22Rv1 (cell line): ENCODE results near the gene IGLL1.

Experiments
- H3K27ac ChIP-seq: fragments of 450-650 bp; 2 replicates; pipeline ENCODE4 v1.5.1; 2017
- ZFX ChIP-seq: fragments of 450-650 bp; IDR thresholded peaks from 2 replicates; pipeline ENCODE4 v1.6.1; 2017; ENCODE audit warnings: antibody characterized with exemption, borderline replicate concordance
- TF ChIP-seq, protein P1 (sequence below): fragments of 450-650 bp; IDR thresholded peaks from 2 replicates; pipeline ENCODE4 v1.5.1; 2017; ENCODE audit warnings: mild to moderate bottlenecking

IGLL1 gene

DNA sequence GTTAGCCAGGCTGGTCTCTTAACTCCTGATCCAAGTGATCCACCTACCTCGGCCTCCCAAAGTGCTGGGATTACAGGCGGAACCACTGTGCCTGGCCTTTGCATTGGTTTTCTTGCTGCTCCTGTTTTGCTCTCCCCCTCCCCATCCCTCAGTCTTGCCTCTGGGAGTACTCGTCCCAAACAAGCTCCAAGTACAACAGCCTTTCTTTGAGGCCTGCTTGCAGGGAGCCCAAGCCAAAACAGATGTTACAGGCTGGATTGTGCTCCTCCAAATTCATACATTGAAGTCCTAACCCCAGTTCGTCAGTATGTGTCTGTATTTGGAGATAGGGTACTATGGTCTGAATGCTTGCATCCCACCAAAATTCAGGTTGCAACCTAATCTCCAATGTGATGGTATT lies 8.6 kb downstream of the IGLL1 start:
- no peak for TF ChIP-seq ZFX
- TF ChIP-seq, protein P1, sequence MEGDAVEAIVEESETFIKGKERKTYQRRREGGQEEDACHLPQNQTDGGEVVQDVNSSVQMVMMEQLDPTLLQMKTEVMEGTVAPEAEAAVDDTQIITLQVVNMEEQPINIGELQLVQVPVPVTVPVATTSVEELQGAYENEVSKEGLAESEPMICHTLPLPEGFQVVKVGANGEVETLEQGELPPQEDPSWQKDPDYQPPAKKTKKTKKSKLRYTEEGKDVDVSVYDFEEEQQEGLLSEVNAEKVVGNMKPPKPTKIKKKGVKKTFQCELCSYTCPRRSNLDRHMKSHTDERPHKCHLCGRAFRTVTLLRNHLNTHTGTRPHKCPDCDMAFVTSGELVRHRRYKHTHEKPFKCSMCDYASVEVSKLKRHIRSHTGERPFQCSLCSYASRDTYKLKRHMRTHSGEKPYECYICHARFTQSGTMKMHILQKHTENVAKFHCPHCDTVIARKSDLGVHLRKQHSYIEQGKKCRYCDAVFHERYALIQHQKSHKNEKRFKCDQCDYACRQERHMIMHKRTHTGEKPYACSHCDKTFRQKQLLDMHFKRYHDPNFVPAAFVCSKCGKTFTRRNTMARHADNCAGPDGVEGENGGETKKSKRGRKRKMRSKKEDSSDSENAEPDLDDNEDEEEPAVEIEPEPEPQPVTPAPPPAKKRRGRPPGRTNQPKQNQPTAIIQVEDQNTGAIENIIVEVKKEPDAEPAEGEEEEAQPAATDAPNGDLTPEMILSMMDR: no peak
- no peak overlapping the region for H3K27ac ChIP-seq

DNA sequence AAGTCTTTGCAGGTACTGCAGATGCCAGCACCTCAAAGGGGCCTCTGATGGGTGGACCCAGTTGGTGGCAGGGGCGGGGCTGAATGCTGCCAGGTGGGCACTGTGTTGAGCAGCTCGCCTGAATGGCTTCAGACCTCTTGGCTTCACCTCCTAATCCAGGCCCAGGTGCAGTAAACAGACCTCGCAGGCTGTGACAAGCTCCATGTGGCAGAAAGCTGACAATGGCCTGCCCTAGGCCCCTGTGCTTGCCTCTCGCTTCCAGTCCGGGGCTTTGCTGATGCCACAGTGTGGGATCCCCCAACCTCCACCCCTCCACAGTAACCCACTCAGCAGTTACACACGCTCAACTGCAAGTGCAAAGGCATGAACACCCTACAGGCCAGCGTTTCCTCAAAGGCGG lies 9.4 kb downstream of the IGLL1 start:
- H3K27ac ChIP-seq: no peak overlapping the region
- TF ChIP-seq, protein P1: no peak
- TF ChIP-seq ZFX: no peak

DNA sequence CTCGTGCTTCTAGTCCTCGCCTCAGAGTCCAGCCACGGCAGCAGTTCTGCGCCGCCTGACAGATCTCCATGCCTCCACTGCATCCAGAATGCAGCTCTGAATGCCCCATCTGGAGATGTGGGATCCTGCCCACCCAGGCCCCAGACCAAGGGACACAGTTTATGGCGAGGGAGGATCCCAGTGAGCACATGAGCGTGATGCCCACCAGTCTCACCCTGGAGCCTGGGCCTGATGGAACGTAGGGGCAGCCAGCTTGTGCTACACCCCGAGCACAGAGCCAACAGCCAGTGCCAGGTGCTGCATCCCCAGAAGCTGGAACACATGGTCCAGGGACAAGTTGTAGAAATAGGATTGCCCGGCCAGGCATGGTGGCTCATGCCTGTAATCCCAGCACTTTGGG lies 10.4 kb downstream of the IGLL1 start:
- no peak overlapping the region for H3K27ac ChIP-seq
- TF ChIP-seq, protein P1: no peak
- TF ChIP-seq ZFX: no peak

DNA sequence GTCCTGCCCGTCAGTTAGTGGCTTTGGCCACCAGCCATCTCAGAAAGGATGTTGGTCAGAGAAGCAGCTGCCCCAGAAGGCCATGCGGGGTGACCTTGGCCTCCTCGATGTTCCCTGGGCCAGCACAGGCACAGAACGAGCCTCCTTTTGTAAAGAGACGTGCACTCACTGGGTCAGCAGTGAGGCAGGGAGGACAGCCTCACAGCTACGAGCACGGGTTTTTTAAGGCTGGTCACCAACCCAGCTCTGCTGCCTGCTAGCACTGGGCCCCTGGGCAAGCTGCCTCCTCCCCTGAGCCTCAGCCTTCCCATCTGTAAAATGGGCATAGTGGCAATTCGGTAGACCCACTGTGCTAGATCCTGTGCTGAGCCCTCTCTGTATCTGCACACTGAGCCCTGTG lies 10.8 kb downstream of the IGLL1 start:
- TF ChIP-seq ZFX: no peak
- TF ChIP-seq, protein P1: no peak
- no peak overlapping the region for H3K27ac ChIP-seq

DNA sequence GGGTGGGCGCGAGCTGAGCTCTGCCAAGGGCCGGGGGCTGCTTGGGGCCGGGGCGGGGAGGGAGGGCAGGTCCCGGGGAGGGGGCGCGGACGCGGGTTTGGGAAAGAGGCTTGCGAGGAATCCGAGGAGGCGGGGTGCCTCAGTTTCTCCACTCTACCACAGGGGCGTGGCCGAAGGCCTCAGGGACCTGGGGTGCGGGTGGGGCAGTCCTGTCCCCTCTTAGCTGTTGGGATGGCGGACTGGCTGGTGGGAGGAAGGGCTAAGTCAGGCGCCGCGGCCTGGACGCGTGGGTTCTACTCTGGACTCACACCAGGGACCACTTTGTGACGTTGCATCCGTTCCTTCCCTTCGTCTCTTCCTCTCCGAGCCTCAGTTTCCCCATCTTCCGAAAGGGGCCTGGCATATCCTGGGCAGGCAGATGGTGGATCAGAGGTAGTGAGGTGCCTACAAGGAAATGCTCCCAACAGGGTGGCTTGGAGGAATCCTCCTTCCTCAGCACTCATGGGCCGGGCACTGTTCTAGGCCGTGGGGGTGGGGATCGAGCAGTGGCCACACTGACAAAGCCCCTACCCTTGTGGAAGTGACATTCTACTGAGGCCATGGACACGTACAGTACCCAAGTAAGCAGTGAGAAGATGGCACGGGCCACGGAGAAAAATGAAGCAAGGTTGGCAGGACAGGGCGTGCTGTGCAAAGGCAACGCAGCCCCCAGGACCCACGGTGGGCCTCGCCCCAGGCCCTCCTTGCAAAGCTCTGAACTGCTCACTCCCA lies 13.2 kb downstream of the IGLL1 start:
- TF ChIP-seq, protein P1: no peak
- TF ChIP-seq ZFX: no peak
- peak overlapping the region; percentile 64; the same call in 1 of the 2 replicates for H3K27ac ChIP-seq

DNA sequence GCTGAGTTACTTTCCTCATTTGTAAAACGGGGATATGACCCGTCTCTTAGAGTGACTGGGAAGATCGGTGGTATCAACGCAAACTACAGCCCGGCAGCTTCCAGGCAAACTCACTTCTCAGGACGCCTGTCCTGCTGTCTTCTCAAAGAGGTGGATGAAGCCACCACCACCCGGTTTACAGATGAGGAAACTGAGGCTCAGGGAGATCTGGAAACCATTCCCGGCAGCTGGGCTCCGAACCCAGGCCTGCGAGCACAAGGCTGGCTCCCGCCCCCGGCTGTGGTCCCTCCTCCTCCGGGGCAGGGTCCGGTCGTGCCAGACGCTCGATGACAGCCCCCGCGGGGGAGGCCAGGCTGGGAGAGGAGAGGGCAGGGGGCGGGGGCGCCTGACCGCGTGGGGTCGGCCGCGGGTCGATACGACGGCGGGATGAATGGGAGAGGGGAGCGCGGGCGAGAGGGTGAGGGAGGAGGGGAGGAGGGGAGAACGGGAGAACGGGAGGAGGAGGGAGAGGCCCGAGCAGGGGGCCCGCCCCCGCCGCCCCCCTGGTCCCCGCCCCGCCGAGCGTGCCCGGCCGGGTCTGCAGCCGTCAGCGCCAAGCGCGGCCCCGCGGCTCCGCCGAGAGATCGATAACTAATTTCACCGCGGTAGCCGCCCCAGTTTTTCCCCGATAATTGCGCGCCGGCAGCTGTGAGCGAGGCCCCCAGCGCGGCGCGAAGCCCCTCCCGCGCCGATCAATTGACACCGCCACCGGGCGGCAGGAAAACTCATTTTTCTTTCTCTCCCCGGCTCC lies 14.0 kb downstream of the IGLL1 start:
- TF ChIP-seq, protein P1: peak; percentile 3; the same call in 1 of the 2 replicates
- TF ChIP-seq ZFX: no peak
- H3K27ac ChIP-seq: peak overlapping the region; percentile 64
